HepG2 (cell line): ENCODE results near the gene VSIG2. TPM values are rescaled to one million over a fixed set of nuclear protein-coding genes. Genes with fewer than 3 reads are reported as not detected.
A peak's percentile ranks its signal among the peaks of the same experiment; 100 is the strongest.

Experiments used
- FIP1L1 ChIP-seq: fragments of 200-400 bp; formaldehyde crosslinking; IDR thresholded peaks from 2 replicates; pipeline ENCODE4 v1.6.1; 2018; ENCODE audit warnings: low read depth, mild to moderate bottlenecking, low read length, moderate library complexity, borderline replicate concordance; ENCODE audit not compliant: insufficient read depth
- PRMT3 ChIP-seq: sonication (generic); formaldehyde crosslinking; IDR thresholded peaks from 2 replicates; pipeline ENCODE4 v1.8.1; 2022; ENCODE audit warnings: low read depth, mild to moderate bottlenecking, moderate library complexity, missing genetic modification reagents, borderline replicate concordance
- ZNF232 ChIP-seq: sonication (generic); formaldehyde crosslinking; IDR thresholded peaks from 2 replicates; pipeline ENCODE4 v1.4.0; 2020; ENCODE audit warnings: missing genetic modification reagents, borderline replicate concordance
- ZNF451 ChIP-seq: sonication (generic); formaldehyde crosslinking; IDR thresholded peaks from 2 replicates; pipeline ENCODE4 v1.5.0; 2020; ENCODE audit warnings: mild to moderate bottlenecking, missing genetic modification reagents
- polyA plus RNA-seq, 8 experiments: library from polyadenylated mRNA; depleted of rRNA in 3 of 8; stranded (reverse) in 7 of 8; unstranded in 1 of 8; fragments of >200 nt; fragmentation: Illumina TruSeq in 4 of 8; extraction: Trizol in 4 of 8; gene quantifications; 2 replicates each; pipeline versions ENCODE4 v1.2.1 to v1.2.3, GENCODE V29; 2011 to 2016; ENCODE audit warnings: low read depth in 4 of 8, missing spikeins in 1 of 8, mixed read lengths in 1 of 8; ENCODE audit not compliant: insufficient read depth in 1 of 8
- total RNA-seq, 5 experiments: library from RNA; depleted of rRNA; stranded (reverse); fragments of >200 nt; fragmentation: Illumina TruSeq; extraction: Trizol; gene quantifications; 2 replicates each; pipeline ENCODE4 v1.2.3, GENCODE V29; 2016; ENCODE audit warnings: low read depth in 1 of 5
- TF ChIP-seq, protein P1 (sequence below), 2 experiments: fragments of 450-650 bp in 1 of 2; sonication (generic) in 1 of 2; formaldehyde crosslinking in 1 of 2; IDR thresholded peaks; 2 replicates each; pipeline versions ENCODE4 v1.6.1 to v1.8.0; 2016 to 2022; ENCODE audit warnings: antibody characterized with exemption in 1 of 2, mild to moderate bottlenecking in 1 of 2, missing genetic modification reagents in 1 of 2
- TF ChIP-seq, protein P2 (sequence below): sonication (generic); formaldehyde crosslinking; IDR thresholded peaks from 2 replicates; pipeline ENCODE4 v1.8.0; 2022; ENCODE audit warnings: missing genetic modification reagents, mild to moderate bottlenecking, moderate library complexity, borderline replicate concordance
- TF ChIP-seq, protein P3 (sequence below): sonication (generic); formaldehyde crosslinking; IDR thresholded peaks from 2 replicates; pipeline ENCODE4 v1.4.0; 2020; ENCODE audit warnings: missing genetic modification reagents, mild to moderate bottlenecking, borderline replicate concordance
- TF ChIP-seq, protein P4 (sequence below): sonication (generic); formaldehyde crosslinking; IDR thresholded peaks from 2 replicates; pipeline ENCODE4 v1.5.0; 2020; ENCODE audit warnings: missing genetic modification reagents

Gene VSIG2
- total and polyA plus RNA-seq, 2 of the 13 experiments (the other 11 are each of a cell fraction or from before 2014, with no cell fraction given), result 0.80 to 2.7 TPM

DNA sequence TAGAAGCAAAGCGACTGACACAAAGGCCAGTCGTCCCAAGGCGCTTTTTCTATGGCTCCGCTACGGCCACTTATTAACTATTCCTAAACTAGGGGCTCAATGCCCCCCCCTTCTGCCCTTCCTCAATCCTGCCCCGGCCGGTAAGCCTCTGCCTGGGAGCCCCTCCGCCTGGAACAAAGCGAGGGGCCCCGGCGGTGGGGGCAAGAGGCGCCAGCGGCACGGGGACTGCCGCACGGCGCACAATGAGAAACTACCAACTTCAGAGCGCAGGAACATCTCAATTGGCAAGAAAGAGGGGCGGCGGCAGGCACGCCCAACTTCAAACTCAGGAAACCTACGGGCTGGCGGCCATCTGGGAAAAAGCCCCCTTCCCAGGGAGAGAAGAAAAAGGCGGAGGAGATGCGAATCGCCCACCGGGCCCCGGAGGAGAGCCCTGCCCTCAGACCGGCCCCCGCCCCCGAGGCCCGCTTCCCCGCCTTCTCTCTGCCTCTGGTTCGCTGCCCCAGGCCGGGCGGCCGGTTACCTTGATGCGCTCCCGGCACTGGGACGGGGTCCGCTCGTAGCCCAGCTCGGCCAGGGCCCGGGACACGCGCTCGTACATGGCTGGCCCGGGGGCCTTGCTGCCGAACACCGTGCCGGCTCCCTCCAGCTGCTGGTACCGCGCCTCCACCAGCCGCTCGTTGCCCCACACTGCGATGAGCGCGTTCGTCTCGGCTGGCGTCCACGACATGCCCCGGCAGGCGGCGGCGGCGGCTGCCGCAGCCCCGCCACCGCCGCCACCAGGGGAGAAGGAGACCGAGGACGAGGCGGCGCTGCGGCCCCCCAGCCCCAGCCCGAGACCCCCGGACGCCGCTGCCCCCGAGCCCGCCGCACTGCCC, 47.5 kb upstream of the VSIG2 start (continued):
- TF ChIP-seq, protein P1, sequence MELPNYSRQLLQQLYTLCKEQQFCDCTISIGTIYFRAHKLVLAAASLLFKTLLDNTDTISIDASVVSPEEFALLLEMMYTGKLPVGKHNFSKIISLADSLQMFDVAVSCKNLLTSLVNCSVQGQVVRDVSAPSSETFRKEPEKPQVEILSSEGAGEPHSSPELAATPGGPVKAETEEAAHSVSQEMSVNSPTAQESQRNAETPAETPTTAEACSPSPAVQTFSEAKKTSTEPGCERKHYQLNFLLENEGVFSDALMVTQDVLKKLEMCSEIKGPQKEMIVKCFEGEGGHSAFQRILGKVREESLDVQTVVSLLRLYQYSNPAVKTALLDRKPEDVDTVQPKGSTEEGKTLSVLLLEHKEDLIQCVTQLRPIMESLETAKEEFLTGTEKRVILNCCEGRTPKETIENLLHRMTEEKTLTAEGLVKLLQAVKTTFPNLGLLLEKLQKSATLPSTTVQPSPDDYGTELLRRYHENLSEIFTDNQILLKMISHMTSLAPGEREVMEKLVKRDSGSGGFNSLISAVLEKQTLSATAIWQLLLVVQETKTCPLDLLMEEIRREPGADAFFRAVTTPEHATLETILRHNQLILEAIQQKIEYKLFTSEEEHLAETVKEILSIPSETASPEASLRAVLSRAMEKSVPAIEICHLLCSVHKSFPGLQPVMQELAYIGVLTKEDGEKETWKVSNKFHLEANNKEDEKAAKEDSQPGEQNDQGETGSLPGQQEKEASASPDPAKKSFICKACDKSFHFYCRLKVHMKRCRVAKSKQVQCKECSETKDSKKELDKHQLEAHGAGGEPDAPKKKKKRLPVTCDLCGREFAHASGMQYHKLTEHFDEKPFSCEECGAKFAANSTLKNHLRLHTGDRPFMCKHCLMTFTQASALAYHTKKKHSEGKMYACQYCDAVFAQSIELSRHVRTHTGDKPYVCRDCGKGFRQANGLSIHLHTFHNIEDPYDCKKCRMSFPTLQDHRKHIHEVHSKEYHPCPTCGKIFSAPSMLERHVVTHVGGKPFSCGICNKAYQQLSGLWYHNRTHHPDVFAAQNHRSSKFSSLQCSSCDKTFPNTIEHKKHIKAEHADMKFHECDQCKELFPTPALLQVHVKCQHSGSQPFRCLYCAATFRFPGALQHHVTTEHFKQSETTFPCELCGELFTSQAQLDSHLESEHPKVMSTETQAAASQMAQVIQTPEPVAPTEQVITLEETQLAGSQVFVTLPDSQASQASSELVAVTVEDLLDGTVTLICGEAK (IDR thresholded peaks at IDR 0.05), result no peak
- TF ChIP-seq, protein P1 (CRISPR knock-in tag; IDR thresholded peaks at IDR 0.05), result 0 out of 2 replicates have a peak, but pooled peaks have one; percentile 6
- TF ChIP-seq ZNF451 (CRISPR knock-in tag) (0 out of 2 replicates have a peak, but pooled peaks have one; percentile 12), PRMT3 (CRISPR knock-in tag) (no peak), ZNF232 (CRISPR knock-in tag) (peak; percentile 56; the same call in 1 of the 2 replicates), FIP1L1 (no peak)
- TF ChIP-seq, protein P2, sequence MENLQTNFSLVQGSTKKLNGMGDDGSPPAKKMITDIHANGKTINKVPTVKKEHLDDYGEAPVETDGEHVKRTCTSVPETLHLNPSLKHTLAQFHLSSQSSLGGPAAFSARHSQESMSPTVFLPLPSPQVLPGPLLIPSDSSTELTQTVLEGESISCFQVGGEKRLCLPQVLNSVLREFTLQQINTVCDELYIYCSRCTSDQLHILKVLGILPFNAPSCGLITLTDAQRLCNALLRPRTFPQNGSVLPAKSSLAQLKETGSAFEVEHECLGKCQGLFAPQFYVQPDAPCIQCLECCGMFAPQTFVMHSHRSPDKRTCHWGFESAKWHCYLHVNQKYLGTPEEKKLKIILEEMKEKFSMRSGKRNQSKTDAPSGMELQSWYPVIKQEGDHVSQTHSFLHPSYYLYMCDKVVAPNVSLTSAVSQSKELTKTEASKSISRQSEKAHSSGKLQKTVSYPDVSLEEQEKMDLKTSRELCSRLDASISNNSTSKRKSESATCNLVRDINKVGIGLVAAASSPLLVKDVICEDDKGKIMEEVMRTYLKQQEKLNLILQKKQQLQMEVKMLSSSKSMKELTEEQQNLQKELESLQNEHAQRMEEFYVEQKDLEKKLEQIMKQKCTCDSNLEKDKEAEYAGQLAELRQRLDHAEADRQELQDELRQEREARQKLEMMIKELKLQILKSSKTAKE (CRISPR knock-in tag), result no peak
- TF ChIP-seq, protein P3, sequence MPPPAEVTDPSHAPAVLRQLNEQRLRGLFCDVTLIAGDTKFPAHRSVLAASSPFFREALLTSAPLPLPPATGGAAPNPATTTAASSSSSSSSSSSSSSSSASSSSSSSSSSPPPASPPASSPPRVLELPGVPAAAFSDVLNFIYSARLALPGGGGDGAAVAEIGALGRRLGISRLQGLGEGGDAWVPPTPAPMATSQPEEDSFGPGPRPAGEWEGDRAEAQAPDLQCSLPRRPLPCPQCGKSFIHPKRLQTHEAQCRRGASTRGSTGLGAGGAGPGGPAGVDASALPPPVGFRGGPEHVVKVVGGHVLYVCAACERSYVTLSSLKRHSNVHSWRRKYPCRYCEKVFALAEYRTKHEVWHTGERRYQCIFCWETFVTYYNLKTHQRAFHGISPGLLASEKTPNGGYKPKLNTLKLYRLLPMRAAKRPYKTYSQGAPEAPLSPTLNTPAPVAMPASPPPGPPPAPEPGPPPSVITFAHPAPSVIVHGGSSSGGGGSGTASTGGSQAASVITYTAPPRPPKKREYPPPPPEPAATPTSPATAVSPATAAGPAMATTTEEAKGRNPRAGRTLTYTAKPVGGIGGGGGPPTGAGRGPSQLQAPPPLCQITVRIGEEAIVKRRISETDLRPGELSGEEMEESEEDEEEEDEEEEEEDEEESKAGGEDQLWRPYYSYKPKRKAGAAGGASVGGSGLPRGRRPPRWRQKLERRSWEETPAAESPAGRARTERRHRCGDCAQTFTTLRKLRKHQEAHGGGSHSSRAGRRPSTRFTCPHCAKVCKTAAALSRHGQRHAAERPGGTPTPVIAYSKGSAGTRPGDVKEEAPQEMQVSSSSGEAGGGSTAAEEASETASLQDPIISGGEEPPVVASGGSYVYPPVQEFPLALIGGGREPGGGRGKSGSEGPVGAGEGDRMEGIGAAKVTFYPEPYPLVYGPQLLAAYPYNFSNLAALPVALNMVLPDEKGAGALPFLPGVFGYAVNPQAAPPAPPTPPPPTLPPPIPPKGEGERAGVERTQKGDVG, result peak; percentile 24; the same call in 1 of the 2 replicates
- TF ChIP-seq, protein P4, sequence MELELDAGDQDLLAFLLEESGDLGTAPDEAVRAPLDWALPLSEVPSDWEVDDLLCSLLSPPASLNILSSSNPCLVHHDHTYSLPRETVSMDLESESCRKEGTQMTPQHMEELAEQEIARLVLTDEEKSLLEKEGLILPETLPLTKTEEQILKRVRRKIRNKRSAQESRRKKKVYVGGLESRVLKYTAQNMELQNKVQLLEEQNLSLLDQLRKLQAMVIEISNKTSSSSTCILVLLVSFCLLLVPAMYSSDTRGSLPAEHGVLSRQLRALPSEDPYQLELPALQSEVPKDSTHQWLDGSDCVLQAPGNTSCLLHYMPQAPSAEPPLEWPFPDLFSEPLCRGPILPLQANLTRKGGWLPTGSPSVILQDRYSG (CRISPR knock-in tag), result peak; percentile 70; the same call in 1 of the 2 replicates
